HG02870 (cell line): ENCODE results near the gene IKBIP.
"Not testable (repeated sequence)": the region's sequence is repeated elsewhere in the genome, so short reads cannot be mapped to it uniquely, and the experiment has no call there.

Experiments used
- ATAC-seq: cut with Tn5 transposase; IDR thresholded peaks from one replicate; pipeline ENCODE4 v1.9.1; 2021; ENCODE audit warnings: mild to moderate bottlenecking, moderate library complexity; ENCODE audit not compliant: unreplicated experiment

Gene IKBIP

DNA sequence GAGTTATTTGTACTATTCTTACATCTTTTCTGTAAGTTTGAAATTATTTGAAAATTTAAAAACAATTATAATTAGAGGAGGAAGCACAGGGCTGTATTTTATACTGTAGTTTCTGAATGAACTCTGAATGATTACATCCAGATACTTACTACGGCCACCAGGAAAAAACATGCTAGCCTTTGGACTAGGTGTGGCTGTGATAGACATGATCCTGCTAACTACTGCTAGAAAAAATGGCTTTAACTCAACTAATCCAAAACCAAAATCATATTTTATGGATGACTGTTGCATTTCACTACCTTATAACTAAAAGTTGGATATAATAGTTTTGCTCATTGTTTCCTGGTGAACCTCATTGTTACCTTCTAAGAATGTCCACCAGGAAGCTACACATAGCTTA is 66.2 kb downstream of the IKBIP start:
- no peak for ATAC-seq

DNA sequence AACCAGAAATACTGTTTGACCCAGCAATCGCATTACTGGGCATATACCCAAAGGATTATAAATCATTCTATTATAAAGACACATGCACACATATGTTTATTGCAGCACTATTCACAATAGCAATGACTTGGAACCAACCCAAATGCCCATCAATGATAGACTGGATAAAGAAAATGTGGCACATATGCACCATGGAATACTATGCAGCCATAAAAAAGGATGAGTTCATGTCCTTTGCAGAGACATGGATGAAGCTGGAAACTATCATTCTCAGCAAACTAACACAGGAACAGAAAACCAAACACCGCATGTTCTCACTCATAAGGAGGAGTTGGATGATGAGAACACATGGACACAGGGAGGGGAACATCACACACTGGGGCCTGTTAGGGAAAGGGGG is 67.8 kb downstream of the IKBIP start:
- not testable (repeated sequence) for ATAC-seq

DNA sequence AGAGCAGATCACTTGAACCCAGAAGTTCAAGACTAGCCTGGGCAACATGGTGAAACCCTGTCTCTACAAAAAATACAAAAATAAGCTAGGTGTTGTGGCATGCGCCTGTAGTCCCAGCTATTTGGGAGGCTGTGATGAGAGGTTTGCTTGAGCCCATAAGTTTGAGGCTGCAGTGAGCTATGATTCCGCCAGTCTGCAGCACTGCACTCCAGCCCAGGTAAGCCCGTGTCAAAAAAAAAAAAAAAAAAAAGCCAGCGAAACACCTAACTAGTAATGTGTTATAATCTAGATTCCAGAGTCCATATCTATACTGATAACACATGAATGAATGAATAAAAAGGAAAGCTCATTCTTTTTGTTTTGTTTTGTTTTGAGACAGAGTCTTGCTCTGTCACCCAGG is 69.6 kb downstream of the IKBIP start:
- ATAC-seq, result no peak
